ENCODE results near the gene RASGRF2.

DNA sequence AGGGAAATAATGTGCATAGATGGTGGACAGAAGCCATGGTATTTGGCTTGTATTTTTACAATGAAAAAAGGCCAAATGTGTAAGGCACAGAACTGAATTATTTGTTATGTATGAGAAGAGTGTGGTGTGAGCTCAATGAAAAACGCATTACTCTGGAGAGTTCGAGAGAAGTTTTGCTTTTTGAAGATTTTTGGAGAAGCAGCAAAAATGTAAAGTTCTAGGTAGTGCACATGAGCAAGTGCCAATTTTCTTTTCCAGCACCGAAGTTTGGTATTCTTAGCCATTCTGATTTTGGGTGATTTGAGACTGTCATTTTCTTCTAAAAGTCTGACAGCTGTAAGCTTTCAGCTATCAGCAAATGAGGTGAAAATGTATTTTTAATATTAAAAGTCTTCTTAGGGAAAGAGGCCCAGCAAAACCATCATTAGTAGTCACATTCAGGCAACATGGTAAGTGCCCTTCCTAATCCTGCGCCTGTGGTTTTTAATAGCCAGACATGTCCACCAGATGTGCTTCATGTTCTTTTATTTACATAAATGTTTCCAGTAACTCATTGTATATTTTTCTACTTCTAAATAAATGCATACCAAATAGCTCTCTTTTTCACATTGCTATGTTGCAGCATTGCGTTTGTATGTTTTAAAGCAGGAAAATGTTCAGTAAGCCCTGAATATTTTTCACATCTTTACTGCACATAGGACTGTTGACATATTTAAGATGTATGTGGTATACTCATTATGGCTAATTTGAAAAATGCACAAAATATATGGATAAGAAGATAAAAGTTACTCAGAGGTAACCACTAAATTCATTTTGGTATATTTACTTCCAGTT is 50.4 kb downstream of the RASGRF2 start:
- TF ChIP-seq, protein P1, sequence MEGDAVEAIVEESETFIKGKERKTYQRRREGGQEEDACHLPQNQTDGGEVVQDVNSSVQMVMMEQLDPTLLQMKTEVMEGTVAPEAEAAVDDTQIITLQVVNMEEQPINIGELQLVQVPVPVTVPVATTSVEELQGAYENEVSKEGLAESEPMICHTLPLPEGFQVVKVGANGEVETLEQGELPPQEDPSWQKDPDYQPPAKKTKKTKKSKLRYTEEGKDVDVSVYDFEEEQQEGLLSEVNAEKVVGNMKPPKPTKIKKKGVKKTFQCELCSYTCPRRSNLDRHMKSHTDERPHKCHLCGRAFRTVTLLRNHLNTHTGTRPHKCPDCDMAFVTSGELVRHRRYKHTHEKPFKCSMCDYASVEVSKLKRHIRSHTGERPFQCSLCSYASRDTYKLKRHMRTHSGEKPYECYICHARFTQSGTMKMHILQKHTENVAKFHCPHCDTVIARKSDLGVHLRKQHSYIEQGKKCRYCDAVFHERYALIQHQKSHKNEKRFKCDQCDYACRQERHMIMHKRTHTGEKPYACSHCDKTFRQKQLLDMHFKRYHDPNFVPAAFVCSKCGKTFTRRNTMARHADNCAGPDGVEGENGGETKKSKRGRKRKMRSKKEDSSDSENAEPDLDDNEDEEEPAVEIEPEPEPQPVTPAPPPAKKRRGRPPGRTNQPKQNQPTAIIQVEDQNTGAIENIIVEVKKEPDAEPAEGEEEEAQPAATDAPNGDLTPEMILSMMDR (conservative IDR thresholded peaks at IDR 0.05; ENCODE audit: low read length) = no peak
- no peak for TF ChIP-seq EZH2phosphoT487 (IDR thresholded peaks at IDR 0.05; ENCODE audit: borderline replicate concordance, low read depth, low read length)
